NCI-H2081 (cell line): Measurements from ENCODE around the gene SQSTM1.

Source experiments
- DNase-seq, 2 experiments: peaks; one replicate each; lab custom pipeline; 2025; lab: John Stamatoyannopoulos, UW

The SQSTM1 gene

GRCh38 chr5:179795049-179795862, 25.4 kb upstream of the SQSTM1 start:
- peak; percentile 22 to 45 for DNase-seq

- DNase-seq, result peak; percentile 78 to 81
Observed at GRCh38 chr5:179795863-179796833, 24.6 kb upstream of the SQSTM1 start.

GRCh38 chr5:179796877-179797608, 23.7 kb upstream of the SQSTM1 start:
- DNase-seq, result no peak

GRCh38 chr5:179797741-179798140, 23.0 kb upstream of the SQSTM1 start:
- no peak for DNase-seq

- DNase-seq, result no peak
Observed at GRCh38 chr5:179798144-179798770, 22.4 kb upstream of the SQSTM1 start.

GRCh38 chr5:179798771-179799643, 21.7 kb upstream of the SQSTM1 start:
- DNase-seq, result no peak

- DNase-seq, result no peak
Observed at GRCh38 chr5:179799644-179799973, 21.1 kb upstream of the SQSTM1 start.

- no peak for DNase-seq
Observed at GRCh38 chr5:179800071-179800695, 20.5 kb upstream of the SQSTM1 start.

DNA sequence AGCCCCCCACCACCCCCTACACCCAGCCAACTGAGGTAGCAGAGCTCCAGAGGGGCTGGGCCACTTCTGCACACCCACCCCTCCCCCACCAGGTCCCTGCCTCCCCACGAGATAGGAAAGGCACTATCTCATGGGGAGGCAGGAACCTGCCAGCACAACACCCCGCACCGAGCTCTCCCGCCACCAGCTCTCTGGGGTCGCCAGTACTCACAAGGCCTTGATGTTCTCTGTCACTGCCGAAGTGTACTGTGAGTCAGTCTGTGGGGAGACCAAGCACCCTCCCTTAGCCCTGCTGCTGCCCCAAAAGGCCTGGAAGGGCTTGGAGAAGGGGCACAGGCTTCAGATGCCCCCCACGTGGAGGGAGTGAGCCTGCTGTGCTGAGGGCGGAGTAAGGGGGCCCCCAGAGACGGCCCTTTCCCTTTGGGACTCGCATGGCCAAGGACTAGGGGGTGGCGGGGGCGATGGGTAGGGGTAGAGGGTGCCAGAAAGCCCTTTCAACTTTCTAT, 20.0 kb upstream of the SQSTM1 start:
- no peak for DNase-seq

DNA sequence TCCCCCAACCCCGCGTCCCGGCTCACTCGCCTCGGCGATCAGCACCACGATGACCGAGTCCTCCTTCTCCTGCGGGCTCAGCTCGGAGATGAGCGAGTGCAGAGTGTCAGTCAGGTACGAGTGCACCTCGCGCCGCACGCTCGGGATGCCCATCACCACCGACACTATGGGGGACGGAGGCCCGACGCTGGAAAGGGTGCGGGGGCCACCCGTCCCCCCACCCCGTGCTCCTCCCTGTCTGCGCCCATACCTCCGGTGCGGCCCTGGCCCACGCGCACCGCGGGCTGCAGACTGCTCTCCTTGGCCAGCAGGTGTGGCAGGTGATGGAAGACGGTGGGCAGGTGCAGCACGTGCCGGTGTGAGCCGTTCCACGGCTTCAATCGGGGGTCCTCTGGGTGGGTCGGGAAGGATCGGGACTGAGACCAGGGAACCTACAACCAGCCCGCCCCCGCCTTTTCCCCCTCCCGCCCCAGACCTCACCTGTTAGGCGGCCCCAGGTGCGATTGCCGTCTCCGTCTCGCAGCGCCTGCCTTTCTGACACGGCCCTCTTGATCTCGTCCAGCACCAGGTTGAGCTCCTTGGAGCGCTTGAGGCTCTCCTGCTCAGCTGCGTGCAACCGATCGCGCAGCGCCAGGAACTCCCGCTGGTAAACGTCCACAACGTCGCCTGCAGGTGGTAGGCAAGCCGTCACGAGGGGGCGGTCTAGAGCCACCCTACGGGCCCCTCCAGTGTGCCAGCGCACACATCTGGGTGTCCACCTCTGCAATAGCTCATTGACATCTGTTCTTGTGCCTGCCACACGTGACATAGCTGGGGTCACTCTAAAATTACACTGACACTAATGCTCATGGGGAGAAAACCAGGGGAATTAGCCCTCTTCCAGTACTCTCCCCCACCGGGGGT, 19.1 kb upstream of the SQSTM1 start:
- DNase-seq, result no peak

- no peak for DNase-seq
Observed at GRCh38 chr5:179802207-179802883, 18.4 kb upstream of the SQSTM1 start.

DNA sequence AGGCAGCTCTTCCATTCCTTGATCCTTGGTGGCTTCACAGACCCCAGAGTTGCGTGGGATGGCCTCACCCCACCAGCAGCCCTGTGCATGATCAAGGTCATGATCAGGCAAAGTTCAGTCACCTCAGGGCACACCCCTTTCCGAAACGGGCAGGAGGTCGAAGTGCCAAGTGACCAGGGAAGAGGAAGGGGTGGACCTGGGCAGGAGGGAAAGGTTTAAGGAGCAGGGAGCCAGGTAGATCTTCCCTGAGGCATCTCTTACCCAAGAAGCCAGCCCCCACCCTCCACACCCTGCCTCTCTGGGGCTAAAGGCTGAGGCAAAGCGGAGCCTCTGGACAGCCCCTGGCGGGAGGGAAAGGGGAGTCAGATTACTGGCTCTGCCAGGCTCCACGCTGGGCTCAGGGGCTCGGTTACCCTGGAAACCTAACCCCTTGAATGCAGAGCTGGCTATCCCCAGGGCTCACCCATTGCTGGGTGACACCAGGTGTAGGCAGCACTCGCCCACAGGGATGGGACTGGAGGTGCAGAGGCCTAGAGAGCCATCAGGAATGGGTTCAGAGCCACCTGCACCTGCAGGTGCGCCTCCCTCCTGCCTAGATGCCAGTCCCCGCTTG, 17.6 kb upstream of the SQSTM1 start:
- DNase-seq, result peak; percentile 64 to 84

GRCh38 chr5:179803651-179804554, 16.8 kb upstream of the SQSTM1 start:
- DNase-seq, result peak; percentile 55 to 60

DNA sequence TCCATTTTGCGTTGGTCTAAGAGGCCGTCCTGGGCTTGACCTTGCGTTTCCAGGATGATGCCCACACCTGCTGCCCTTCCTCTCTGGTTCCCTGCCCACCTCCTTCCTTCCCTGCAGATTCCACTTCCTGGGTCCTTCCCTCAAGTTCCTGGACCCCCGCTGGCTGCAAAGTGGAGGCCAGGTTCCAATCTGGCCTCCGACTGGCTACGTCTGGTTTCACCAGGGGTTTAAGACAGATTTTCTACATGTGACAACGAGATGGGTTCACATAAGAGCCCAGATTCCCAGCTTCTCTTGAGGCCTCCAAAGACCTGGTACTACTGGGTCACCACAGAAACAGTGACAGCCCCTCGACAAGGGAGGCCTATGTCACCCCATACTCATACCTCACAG, 16.2 kb upstream of the SQSTM1 start:
- DNase-seq, result no peak

DNA sequence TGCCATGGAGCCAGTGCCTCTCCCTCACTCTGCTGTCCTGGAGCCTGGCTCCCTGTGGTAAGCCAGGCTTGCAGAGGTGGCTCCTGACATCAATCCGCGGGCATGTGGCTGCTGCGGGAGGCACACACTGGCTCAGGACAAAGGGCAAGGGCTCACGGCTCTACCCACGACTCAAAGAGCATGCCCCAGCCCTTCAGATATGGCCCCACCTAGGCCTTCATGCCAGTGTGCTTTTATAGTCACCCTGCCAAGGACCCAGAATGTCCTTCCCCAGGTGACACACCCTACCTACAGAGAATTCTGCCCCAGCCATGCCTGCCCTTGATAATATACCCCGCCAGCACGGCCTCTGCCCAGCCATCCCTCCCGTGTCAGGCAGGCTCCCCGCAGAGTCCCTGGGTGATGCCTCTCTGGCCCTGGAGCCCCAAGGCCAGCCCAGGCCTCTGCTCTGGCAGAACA, 15.6 kb upstream of the SQSTM1 start:
- no peak for DNase-seq

GRCh38 chr5:179805529-179806249, 15.0 kb upstream of the SQSTM1 start:
- DNase-seq, result no peak
